ENCODE measurements around the gene ODR4. TPM values are rescaled to one million over a fixed set of nuclear protein-coding genes. Genes with fewer than 3 reads are reported as not detected.
"Not testable (repeated sequence)": the region's sequence is repeated elsewhere in the genome, so short reads cannot be mapped to it uniquely, and the experiment has no call there.

ODR4 gene
- total RNA-seq, 1 experiment from 2014 or later, result 7.9 TPM

DNA sequence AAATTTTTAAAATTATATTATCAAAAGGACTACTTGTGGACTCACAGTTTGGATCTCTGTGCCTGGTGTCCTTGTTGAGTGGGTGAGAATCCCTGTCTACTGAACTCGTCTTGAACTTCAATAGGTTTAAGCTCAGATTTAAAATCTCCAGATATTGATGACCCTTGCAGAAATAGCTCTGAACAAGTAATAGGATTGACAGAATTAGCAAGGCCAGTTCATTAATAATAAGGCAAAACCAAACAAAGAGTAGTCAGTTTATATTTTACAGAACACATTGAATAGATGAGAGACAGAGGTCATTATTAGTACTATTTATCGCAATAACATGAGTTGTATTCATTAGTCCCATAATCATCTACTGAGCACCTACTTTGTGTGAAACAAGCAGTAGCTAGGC is 85.4 kb downstream of the ODR4 start, which contains the start of gene PDC:
Gene PDC, minus strand, starts transcription at position 101 of the 400 bp plus-strand sequence. CDS start 11,655 bp downstream, outside the sequence.
- no peaks in the 10 kb centered on the region for H3K36me3 ChIP-seq (ENCODE audit: low read depth, low read length)
- H3K9ac ChIP-seq (ENCODE audit: low read length), result no peak within 1 kb of the TSS
- no peak within 1 kb of the TSS for H3K27ac ChIP-seq (ENCODE audit: low read length)
- CTCF ChIA-PET, result no interaction called here
- BruUV-seq (replicated peaks), result no TSS peak
- POLR2A ChIA-PET (ENCODE audit: unreplicated experiment), result no interaction called here
- H3F3A ChIP-seq (ENCODE audit: low read length, unreplicated experiment), result no peaks in the 10 kb centered on the region
- H3K4me2 ChIP-seq (ENCODE audit: low read length), result no peak within 1 kb of the TSS
- H3K27me3 ChIP-seq (ENCODE audit: low read length), result no peaks in the 10 kb centered on the region
- H3K4me1 ChIP-seq (ENCODE audit: insufficient read depth, low read length), result no peaks in the 10 kb centered on the region
- no peaks in the 10 kb centered on the region for H3K9me2 ChIP-seq (replicated peaks; ENCODE audit: low read length)
- H2AFZ ChIP-seq (ENCODE audit: low read length), result no peak within 1 kb of the TSS
- no peak for ATAC-seq
- no peaks in the 10 kb centered on the region for H3K79me2 ChIP-seq (ENCODE audit: low read length)
- H3K4me3 ChIP-seq (ENCODE audit: low read length), result no peak within 1 kb of the TSS
- H3K9me3 ChIP-seq (ENCODE audit: low read length), result no peaks in the 10 kb centered on the region
- no peak for DNase-seq
- intact Hi-C loops (cut with micrococcal nuclease), result no loop called here
- TF ChIP-seq EZH2 (IDR thresholded peaks at IDR 0.05; ENCODE audit: low read length, unreplicated experiment), result no peak
- TF ChIP-seq, protein P1, sequence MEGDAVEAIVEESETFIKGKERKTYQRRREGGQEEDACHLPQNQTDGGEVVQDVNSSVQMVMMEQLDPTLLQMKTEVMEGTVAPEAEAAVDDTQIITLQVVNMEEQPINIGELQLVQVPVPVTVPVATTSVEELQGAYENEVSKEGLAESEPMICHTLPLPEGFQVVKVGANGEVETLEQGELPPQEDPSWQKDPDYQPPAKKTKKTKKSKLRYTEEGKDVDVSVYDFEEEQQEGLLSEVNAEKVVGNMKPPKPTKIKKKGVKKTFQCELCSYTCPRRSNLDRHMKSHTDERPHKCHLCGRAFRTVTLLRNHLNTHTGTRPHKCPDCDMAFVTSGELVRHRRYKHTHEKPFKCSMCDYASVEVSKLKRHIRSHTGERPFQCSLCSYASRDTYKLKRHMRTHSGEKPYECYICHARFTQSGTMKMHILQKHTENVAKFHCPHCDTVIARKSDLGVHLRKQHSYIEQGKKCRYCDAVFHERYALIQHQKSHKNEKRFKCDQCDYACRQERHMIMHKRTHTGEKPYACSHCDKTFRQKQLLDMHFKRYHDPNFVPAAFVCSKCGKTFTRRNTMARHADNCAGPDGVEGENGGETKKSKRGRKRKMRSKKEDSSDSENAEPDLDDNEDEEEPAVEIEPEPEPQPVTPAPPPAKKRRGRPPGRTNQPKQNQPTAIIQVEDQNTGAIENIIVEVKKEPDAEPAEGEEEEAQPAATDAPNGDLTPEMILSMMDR (conservative IDR thresholded peaks at IDR 0.05; ENCODE audit: low read depth, low read length), result no peak
- no peak for TF ChIP-seq EZH2phosphoT487 (IDR thresholded peaks at IDR 0.05; ENCODE audit: borderline replicate concordance, low read length)
- H4K20me1 ChIP-seq (ENCODE audit: low read length), result no peaks in the 10 kb centered on the region

DNA sequence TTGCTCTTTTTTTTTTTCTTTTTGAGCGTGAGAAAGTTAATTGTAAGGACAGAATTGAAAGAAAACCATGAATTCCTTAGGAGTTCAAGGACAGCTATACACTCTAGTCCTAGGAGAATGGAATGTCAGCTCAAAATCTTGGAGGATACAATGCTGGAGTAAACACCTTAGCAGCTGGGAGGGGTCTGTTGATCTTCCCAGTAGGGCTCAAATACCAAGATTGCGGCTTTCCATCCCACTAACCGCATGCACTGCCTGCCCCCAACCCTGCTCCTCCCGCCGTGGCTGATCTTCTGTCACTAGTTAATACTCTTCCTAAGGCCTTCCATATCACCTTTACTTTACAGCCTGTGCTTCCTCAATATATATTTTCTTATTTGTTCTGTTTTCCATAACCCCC is 87.9 kb downstream of the ODR4 start:
- ATAC-seq (no peak), DNase-seq (no peak)
- BruUV-seq (replicated peaks), result no TSS peak
- no peak overlapping the region for H3K9ac ChIP-seq (ENCODE audit: low read length)
- H3K36me3 ChIP-seq (ENCODE audit: low read depth, low read length), result no peaks in the 10 kb centered on the region
- no peak overlapping the region for H3K4me3 ChIP-seq (ENCODE audit: low read length)
- H2AFZ ChIP-seq (ENCODE audit: low read length), result no peak overlapping the region
- no peak overlapping the region for H3K4me2 ChIP-seq (ENCODE audit: low read length)
- ChIA-PET POLR2A (ENCODE audit: unreplicated experiment) (no interaction called here), CTCF (no interaction called here)
- no peak overlapping the region for H3K27ac ChIP-seq (ENCODE audit: low read length)
- no peaks in the 10 kb centered on the region for H3K4me1 ChIP-seq (ENCODE audit: insufficient read depth, low read length)
- intact Hi-C loops (cut with micrococcal nuclease), result no loop called here
- H3K27me3 ChIP-seq (ENCODE audit: low read length), result no peaks in the 10 kb centered on the region
- no peaks in the 10 kb centered on the region for H4K20me1 ChIP-seq (ENCODE audit: low read length)
- TF ChIP-seq EZH2phosphoT487 (IDR thresholded peaks at IDR 0.05; ENCODE audit: borderline replicate concordance, low read length), result no peak
- no peak for TF ChIP-seq EZH2 (IDR thresholded peaks at IDR 0.05; ENCODE audit: low read length, unreplicated experiment)
- TF ChIP-seq, protein P1 (conservative IDR thresholded peaks at IDR 0.05; ENCODE audit: low read depth, low read length), result no peak
- no peaks in the 10 kb centered on the region for H3K79me2 ChIP-seq (ENCODE audit: low read length)
- H3K9me3 ChIP-seq (ENCODE audit: low read length), result no peaks in the 10 kb centered on the region
- no peaks in the 10 kb centered on the region for H3F3A ChIP-seq (ENCODE audit: low read length, unreplicated experiment)
- H3K9me2 ChIP-seq (replicated peaks; ENCODE audit: low read length), result no peaks in the 10 kb centered on the region

- TF ChIP-seq, protein P1 (conservative IDR thresholded peaks at IDR 0.05; ENCODE audit: low read depth, low read length), result no peak
- TF ChIP-seq EZH2phosphoT487 (IDR thresholded peaks at IDR 0.05; ENCODE audit: borderline replicate concordance, low read length) (no peak), EZH2 (IDR thresholded peaks at IDR 0.05; ENCODE audit: low read length, unreplicated experiment) (no peak)
- Histone ChIP-seq H3F3A (ENCODE audit: low read length, unreplicated experiment) (no peaks in the 10 kb centered on the region), H3K9me2 (replicated peaks; ENCODE audit: low read length) (no peaks in the 10 kb centered on the region), H3K27ac (ENCODE audit: low read length) (no peak overlapping the region), H3K9ac (ENCODE audit: low read length) (no peak overlapping the region), H3K4me2 (ENCODE audit: low read length) (no peak overlapping the region), H3K79me2 (ENCODE audit: low read length) (no peaks in the 10 kb centered on the region), H3K4me3 (ENCODE audit: low read length) (no peak overlapping the region), H4K20me1 (ENCODE audit: low read length) (no peaks in the 10 kb centered on the region), H3K4me1 (ENCODE audit: insufficient read depth, low read length) (no peaks in the 10 kb centered on the region), H3K36me3 (ENCODE audit: low read depth, low read length) (no peaks in the 10 kb centered on the region), H2AFZ (ENCODE audit: low read length) (no peak overlapping the region), H3K27me3 (ENCODE audit: low read length) (no peaks in the 10 kb centered on the region), H3K9me3 (ENCODE audit: low read length) (no peaks in the 10 kb centered on the region)
- BruUV-seq (replicated peaks), result no TSS peak
- no peak for ATAC-seq
- no peak for DNase-seq
- CTCF ChIA-PET, result no interaction called here
- POLR2A ChIA-PET (ENCODE audit: unreplicated experiment), result no interaction called here
- intact Hi-C loops (cut with micrococcal nuclease), result no loop called here
Measured at GRCh38 chr1:186463926-186464325, 88.3 kb downstream of the ODR4 start.

DNA sequence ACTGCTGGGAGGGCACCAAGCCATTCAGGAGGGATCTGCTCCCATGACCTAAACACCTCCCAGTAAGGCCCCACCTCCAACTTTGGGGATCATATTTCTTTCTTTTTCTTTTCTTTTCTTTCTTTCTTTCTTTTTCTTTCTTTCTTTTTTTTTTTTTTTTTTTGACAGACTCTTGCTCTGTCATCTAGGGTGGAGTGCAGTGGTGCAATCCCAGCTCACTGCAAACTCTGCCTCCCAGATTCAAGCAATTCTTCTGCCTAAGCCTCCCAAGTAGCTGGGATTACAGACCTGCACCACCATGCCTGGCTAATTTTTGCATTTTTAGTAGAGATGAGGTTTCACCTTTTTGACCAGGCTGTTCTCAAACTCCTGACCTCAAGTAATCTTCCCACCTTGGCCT is 89.9 kb downstream of the ODR4 start:
- H3K4me3 ChIP-seq (ENCODE audit: low read length); intact Hi-C loops (cut with micrococcal nuclease); H3K9me2 ChIP-seq (replicated peaks; ENCODE audit: low read length); H3K36me3 ChIP-seq (ENCODE audit: low read depth, low read length); H4K20me1 ChIP-seq (ENCODE audit: low read length); H3K27ac ChIP-seq (ENCODE audit: low read length); H3K9me3 ChIP-seq (ENCODE audit: low read length); DNase-seq; H3K27me3 ChIP-seq (ENCODE audit: low read length); CTCF ChIA-PET; ATAC-seq; H3F3A ChIP-seq (ENCODE audit: low read length, unreplicated experiment); H3K4me1 ChIP-seq (ENCODE audit: insufficient read depth, low read length); H3K4me2 ChIP-seq (ENCODE audit: low read length); H2AFZ ChIP-seq (ENCODE audit: low read length); H3K9ac ChIP-seq (ENCODE audit: low read length); BruUV-seq (replicated peaks); H3K79me2 ChIP-seq (ENCODE audit: low read length); POLR2A ChIA-PET (ENCODE audit: unreplicated experiment): not testable (repeated sequence)

Measured in PC-3 (cell line).